Adipose tissue (tissue), 3 donors: ENCODE data around the gene HKDC1. TPM values are rescaled to one million over a fixed set of nuclear protein-coding genes. Genes with fewer than 3 reads are reported as not detected.

ENCODE experiments used
- H3K27ac ChIP-seq: one replicate; pipeline ENCODE4 v1.5.1; 2013; ENCODE audit warnings: low read depth, low read length
- WGBS, 3 donors: extraction: QIAGEN DNeasy Blood & Tissue Kit; methylation state at CpG; one replicate each; pipeline ENCODE4 v1.1.7; 2013; 5-methylcytosine and 5-hydroxymethylcytosine counted together
- polyA plus RNA-seq, 3 donors: library from polyadenylated mRNA; stranded (reverse); fragments of 200-250 nt; gene quantifications; one replicate each; pipeline ENCODE4 v1.2.3, GENCODE V29; 2013
- donor health status: healthy with polysubstance abuse.
- donor health status: Bipolar disorder and iron deficiency.
- donor health status: healthy.

The HKDC1 gene
- polyA plus RNA-seq, 3 donors: 0.13 to 2.6 TPM; not detected in 1

- WGBS, 3 donors: 74 to 83% (median 83%) methylated on average over 6 of the region's 6 CpGs
- H3K27ac ChIP-seq: no peak overlapping the region
Measured at GRCh38 chr10:69214666-69215131, 5.4 kb upstream of the HKDC1 start.

DNA sequence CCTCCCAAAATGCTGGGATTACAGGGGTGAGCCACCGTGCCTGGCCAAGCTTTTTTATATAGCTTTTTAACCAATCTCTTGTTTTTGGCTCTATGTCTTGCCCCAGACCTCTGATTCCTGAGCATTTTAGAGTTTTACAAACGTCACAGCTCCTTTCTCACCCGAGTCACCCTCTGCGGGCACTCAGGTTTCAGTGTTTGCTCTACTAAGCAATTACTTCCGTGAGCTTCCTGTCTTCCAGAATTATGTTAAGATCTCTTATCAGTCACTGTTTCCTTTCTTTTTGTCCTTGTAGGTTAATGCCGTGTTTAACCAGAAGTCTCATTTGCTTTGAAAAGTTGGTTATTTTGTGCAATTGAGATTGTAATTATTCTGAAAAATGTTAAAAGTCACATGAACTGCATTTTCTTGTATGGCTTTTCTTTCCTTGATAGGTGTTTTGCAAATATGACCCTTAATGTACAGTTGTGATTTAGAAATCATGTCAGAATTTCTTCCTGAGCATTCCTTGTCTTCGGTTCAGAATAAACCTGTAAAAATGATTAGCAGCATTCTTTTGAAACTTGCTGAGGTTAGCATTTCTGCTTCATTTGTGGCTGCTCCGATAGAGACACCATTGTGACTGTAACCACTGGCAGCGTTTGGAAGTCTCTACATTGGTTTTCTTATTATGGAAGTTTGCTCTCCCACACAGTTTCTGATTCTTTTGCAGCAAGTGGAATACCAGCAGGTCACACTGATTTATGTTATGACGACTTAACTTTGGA lies 4.5 kb upstream of the HKDC1 start:
- 27 to 32% (median 28%) methylated on average over 10 of the region's 10 CpGs for WGBS, 3 donors
- no peak overlapping the region for H3K27ac ChIP-seq

GRCh38 chr10:69216577-69217118 lies 3.5 kb upstream of the HKDC1 start:
- H3K27ac ChIP-seq: no peak overlapping the region
- 86 to 88% (median 86%) methylated on average over 11 of the region's 11 CpGs for WGBS, 3 donors

DNA sequence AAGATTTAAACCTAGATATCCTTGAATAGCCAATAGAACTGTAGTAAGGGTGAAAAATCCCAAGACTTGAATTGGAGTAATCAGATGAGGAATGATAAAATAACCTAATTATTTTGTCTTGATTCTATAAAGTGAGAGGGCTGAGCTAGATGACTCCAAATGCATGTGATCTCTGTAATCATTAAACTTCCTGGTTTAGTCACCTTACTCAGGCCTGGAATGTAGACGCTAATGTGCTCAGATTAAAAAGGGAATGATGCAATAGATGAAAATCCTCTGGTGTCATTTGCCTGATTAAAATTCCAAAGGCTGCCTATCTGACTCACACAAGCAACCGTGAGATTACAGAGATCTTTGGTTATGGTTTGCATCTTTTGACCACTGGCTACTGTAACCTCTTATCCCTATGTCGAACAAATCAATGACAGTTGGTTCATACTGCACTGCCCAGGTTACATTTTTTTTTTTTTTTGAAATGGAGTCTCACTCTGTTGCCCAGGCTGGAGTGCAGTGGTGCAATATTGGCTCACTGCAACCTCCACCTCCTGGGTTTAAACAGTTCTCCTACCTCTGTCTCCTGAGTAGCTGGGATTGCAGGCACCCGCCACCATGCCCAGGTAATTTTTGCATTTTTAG lies 2.9 kb upstream of the HKDC1 start:
- no peak overlapping the region for H3K27ac ChIP-seq
- 63 to 80% (median 79%) methylated on average over 4 of the region's 4 CpGs for WGBS, 3 donors

- no peak overlapping the region for H3K27ac ChIP-seq
- WGBS, 3 donors: 90 to 93% (median 93%) methylated on average over 6 of the region's 6 CpGs
Measured at GRCh38 chr10:69218831-69219230, 1.3 kb upstream of the HKDC1 start.

- H3K27ac ChIP-seq: no peak overlapping the region
- WGBS, 3 donors: 48 to 88% (median 86%) methylated on average over 9 of the region's 9 CpGs
Measured at GRCh38 chr10:69220507-69220906, 375 bp downstream of the HKDC1 start.

GRCh38 chr10:69222157-69223027 lies 2.3 kb downstream of the HKDC1 start:
- 32 to 48% (median 41%) methylated on average over 11 of the region's 11 CpGs for WGBS, 3 donors
- H3K27ac ChIP-seq: no peak overlapping the region

DNA sequence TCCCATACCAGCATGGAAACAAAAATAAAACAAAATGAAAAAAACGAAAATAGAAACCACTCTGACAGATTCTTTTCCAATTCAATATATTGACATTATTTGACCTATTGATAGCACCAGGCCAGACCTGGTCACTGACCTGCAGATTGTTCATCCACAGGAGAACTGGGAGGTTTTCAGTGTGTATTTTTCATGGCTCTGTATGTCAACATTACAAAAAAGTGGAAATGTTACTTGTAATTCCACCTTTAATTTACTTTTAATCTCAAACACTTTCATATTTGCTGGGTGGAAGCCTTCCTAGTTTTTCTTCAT lies 2.9 kb downstream of the HKDC1 start:
- 18 to 23% (median 21%) methylated on average over 1 of the region's 1 CpG for WGBS, 3 donors
- H3K27ac ChIP-seq: no peak overlapping the region

DNA sequence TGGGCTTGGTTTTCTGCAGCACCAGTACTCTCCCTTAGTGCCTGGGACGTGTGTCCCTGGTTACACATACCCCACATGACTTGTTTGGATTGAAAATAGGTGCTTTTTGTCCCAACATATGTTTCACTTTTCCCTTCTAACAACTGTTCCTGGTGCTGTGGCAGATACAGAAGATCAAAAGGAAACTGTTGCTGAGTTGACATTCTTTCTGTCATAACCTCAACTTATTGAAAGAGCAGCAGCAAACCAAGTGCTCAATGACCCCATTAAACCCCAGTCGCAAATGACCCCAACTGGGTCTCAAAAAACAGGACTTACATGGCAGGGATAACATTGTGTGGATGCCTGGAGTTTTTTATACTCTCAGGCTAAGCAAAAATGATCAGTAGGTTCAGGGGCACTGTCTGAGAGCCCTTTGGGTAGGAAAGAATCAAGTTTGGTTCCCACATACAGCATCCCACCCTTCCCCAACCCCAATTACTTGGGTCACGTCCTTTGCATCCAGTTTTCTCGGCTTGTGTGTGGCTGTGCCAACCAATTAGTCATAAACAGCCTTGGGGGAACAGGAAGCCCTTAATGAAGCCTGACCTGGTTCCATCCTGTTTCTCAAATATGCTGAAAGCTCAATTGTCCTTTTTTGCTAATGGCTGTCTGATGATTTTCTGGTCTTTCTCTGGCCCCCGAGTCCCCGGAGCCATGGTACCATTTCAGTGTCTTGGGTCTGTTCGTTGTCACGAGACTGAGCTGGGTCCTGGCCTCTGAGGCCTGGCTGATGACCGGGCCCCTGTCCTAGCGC lies 4.9 kb downstream of the HKDC1 start:
- 58 to 61% (median 60%) methylated on average over 10 of the region's 10 CpGs for WGBS, 3 donors
- H3K27ac ChIP-seq: no peak overlapping the region

DNA sequence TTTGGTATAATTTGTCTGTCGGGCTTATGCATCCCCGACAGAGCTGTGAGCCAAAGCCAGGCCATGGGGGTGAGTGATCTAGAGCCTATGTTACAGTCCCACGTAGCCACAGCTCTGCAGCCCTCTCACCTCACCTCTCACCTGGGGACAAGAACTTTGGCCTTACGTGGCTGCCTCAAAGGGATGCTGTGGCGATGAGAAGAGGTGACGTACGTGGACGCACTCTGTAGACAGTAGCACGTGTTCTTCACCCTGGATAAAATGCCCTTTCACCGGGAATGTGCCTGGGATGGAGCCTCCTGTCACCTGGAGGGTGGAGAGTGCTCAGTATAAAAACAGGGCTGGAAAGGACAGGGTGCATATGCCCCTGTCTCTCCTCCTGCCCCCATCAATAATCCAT lies 5.5 kb downstream of the HKDC1 start:
- no peak overlapping the region for H3K27ac ChIP-seq
- 78 to 86% (median 80%) methylated on average over 10 of the region's 10 CpGs for WGBS, 3 donors

- H3K27ac ChIP-seq: no peak overlapping the region
- 78 to 89% (median 88%) methylated on average over 14 of the region's 14 CpGs for WGBS, 3 donors
Measured at GRCh38 chr10:69226919-69227450, 6.9 kb downstream of the HKDC1 start.

DNA sequence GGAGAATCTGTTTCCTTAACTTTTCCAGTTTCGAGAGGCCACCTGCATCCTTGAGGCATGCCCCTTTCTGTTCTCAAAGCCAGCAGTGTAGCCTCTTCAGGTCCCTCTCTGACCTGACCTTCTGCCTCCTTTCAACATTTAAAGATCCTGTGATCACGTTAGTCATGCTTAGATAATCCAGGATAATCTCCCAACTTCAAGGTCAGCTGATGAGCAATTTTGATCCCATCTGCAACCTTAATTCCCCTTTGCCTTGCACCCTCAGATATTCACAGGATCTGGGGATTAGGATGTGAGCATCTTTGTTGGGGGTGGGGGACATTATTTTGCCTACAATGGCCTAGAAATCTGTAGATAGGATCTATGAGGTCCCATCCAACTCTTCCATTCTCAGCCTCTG lies 8.0 kb downstream of the HKDC1 start:
- no peak overlapping the region for H3K27ac ChIP-seq
- 61 to 77% (median 63%) methylated on average over 2 of the region's 2 CpGs for WGBS, 3 donors

DNA sequence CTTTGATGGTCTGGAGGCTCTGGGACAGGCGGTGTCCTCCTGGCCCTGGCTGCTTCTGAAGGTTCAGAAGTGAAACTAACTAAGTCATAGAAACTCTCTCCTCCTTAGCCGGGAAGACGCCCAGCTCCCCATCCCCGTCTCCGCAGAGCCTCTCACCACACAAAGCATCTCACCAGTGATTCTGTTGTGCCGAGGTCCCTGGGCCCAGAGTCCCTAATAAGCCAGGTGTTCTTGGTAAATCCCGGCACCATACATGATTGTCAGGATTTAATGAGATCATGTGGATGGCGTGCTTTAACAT lies 9.4 kb downstream of the HKDC1 start:
- 58 to 86% (median 60%) methylated on average over 8 of the region's 8 CpGs for WGBS, 3 donors
- no peak overlapping the region for H3K27ac ChIP-seq

DNA sequence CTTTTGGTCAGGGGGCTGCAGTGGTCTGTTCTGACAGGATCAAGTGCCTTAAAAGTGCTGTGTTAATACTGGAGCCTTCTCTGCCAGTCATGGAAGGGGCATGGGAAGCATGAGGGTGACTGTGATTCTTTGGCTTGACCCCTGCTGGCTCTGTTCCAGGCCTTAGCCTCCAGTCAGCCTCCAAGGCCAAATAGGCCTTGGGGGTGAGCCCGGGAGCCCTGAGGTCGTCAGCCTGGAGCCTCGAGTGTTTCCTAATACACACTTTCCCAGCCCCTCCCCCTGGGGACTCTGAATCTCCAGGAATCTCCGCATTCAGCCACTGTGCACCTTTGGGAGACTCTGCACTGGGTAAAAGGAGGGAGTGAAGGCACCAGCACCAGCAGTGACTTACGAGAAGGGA lies 10.0 kb downstream of the HKDC1 start:
- WGBS, 3 donors: 52 to 64% (median 61%) methylated on average over 5 of the region's 5 CpGs
- no peak overlapping the region for H3K27ac ChIP-seq

DNA sequence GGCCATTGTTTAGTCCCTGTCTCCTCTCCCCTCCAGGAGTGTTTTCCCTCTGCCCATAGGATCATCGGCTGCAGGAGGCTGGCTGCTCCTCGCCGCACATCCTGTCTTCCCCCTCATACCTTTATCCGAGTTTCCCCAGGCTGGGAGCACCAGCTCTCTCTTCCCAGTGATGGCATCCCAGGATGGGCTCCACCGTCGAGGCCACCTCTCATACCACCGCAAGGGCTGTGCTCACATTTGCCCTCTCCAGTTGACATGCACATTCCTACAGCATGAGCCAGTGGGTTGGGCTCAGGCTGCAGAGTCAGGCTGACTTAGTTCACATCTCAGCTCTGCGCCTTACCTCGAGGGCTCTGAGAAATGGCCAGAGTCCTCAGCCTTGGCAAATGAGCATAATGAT lies 12.1 kb downstream of the HKDC1 start:
- WGBS, 3 donors: 82 to 89% (median 87%) methylated on average over 9 of the region's 9 CpGs
- no peak overlapping the region for H3K27ac ChIP-seq

DNA sequence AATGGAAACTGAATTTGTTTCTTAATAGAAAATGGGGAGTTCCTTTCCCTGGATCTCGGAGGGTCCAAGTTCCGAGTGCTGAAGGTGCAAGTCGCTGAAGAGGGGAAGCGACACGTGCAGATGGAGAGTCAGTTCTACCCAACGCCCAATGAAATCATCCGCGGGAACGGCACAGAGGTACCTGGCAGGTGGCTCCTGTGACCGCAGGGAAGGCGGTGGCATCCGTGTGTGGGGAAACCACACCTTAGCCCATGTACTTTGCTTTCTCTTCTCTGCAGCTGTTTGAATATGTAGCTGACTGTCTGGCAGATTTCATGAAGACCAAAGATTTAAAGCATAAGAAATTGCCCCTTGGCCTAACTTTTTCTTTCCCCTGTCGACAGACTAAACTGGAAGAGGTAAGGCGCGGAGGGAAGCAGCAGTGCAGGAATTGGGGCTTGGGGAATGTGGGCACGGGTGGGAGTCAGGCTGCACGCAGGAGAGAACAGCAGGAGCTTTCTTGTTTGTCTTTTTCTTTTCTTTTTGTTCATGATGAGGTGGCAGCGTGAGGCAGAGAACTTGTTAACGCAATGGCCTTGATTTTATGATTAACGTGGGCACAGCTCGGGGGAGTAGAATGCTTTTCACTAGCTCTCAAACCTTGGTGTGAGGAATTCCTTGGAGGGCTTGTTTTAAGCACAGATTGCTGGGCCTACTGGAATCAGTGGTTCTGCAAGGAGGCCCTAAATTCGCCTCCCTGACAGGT lies 12.8 kb downstream of the HKDC1 start:
- H3K27ac ChIP-seq: no peak overlapping the region
- 78 to 89% (median 88%) methylated on average over 22 of the region's 22 CpGs for WGBS, 3 donors

DNA sequence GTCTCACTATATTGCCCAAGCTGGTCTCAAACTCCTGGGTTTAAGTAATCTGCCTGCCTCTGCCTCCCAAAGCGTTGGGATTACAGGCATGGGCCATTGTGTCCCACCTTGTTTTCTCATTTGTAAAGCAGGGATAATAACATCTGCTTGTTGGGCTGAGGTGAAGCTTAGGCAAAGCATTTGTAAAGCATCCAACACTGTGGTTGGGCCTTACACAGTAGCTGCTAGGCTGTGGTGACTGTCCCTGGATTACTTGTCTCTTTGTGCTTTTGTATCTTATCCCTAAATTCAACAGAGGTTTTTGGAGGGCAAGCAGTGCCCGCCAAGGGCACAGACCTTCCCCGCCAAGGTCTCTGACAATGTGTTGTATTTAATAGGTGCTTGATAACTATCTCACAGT lies 14.3 kb downstream of the HKDC1 start:
- H3K27ac ChIP-seq: no peak overlapping the region

More for the DNA sequence above, 14.3 kb downstream of the HKDC1 start:
- WGBS, 3 donors: 97 to 98% (median 97%) methylated on average over 3 of the region's 3 CpGs
